Lung (tissue), 12 donors: ENCODE results near the gene PLXNA1. TPM values are rescaled to one million over a fixed set of nuclear protein-coding genes. Genes with fewer than 3 reads are reported as not detected.

Source experiments
- ATAC-seq: fragments of 200-7000 bp; cut with Tn5 transposase; one replicate; pipeline ENCODE4 v1.9.1; 2020; ENCODE audit warnings: moderate number of reproducible peaks; ENCODE audit not compliant: insufficient read depth, low FRiP score
- DNase-seq, 3 donors: peaks; one replicate each; pipeline ENCODE4 v3.0.0-alpha.2; 2013 to 2017
- H3K27ac ChIP-seq, 2 donors: one replicate each; pipeline ENCODE4 v1.5.1; 2013; ENCODE audit warnings: mild to moderate bottlenecking in 2 of 2, moderate library complexity in 2 of 2, control low read depth in 1 of 2, inconsistent platforms in 1 of 2, low read depth in 1 of 2, low read length in 1 of 2
- H3K27me3 ChIP-seq, 3 donors: one replicate each; pipeline ENCODE4 v1.5.1; 2013; ENCODE audit warnings: low read length in 2 of 3; ENCODE audit not compliant: control insufficient read depth in 3 of 3, insufficient read depth in 3 of 3
- H3K36me3 ChIP-seq, 4 donors: one replicate each; pipeline ENCODE4 v1.5.1; 2013; ENCODE audit warnings: low read length in 4 of 4, mild to moderate bottlenecking in 1 of 4, moderate library complexity in 1 of 4; ENCODE audit not compliant: control insufficient read depth in 4 of 4, insufficient read depth in 4 of 4
- H3K4me1 ChIP-seq, 5 donors: one replicate each; pipeline ENCODE4 v1.5.1; 2013; ENCODE audit warnings: low read length in 5 of 5, mild to moderate bottlenecking in 2 of 5, moderate library complexity in 1 of 5; ENCODE audit not compliant: control insufficient read depth in 5 of 5, insufficient read depth in 5 of 5
- H3K4me3 ChIP-seq: one replicate; pipeline ENCODE4 v1.5.1; 2013; ENCODE audit warnings: mild to moderate bottlenecking, control low read depth, moderate library complexity
- H3K9ac ChIP-seq, 2 donors: one replicate each; pipeline ENCODE4 v1.5.1; 2013; ENCODE audit warnings: low read length in 2 of 2, control low read depth in 1 of 2; ENCODE audit not compliant: insufficient read depth in 1 of 2
- H3K9me3 ChIP-seq, 4 donors: one replicate each; pipeline ENCODE4 v1.5.1; 2013; ENCODE audit warnings: low read length in 3 of 4, mild to moderate bottlenecking in 1 of 4, moderate library complexity in 1 of 4; ENCODE audit not compliant: control insufficient read depth in 4 of 4, insufficient read depth in 3 of 4
- CTCF ChIP-seq: IDR thresholded peaks from 2 replicates; pipeline ENCODE4 v1.5.1; 2012; ENCODE audit warnings: mild to moderate bottlenecking; ENCODE audit errors: control extremely low read depth, extremely low read depth
- WGBS, 2 donors: extraction: QIAGEN DNeasy Blood & Tissue Kit; methylation state at CpG; one replicate each; pipeline ENCODE4 v1.1.7; 2013; 5-methylcytosine and 5-hydroxymethylcytosine counted together
- polyA plus RNA-seq, 2 donors: library from polyadenylated mRNA; stranded (reverse); fragments of 200-250 nt; gene quantifications; one replicate each; pipeline ENCODE4 v1.2.1, GENCODE V29; 2013
- total RNA-seq, 2 donors: library from RNA; depleted of rRNA in 1 of 2; stranded (reverse); fragments of >200 nt in 1 of 2; gene quantifications; one replicate each; pipeline ENCODE4 v1.2.1, GENCODE V29; 2014 to 2021
- donor health status: control.
- donor health status: control.
- donor health status: Bipolar disorder and iron deficiency.
- donor health status: healthy.
- donor health status: DM: yes; HTN: yes; CAD: no.

Gene PLXNA1
- total and polyA plus RNA-seq, 4 donors: 17.6 to 51.7 (median 21.7) TPM

- no peak for DNase-seq
- no peaks in the 10 kb centered on the region for H3K27me3 ChIP-seq
- peaks cover 0 to 66% (median 8%) of the 10 kb centered on the region in 4 donors for H3K36me3 ChIP-seq
- no peaks in the 10 kb centered on the region for H3K9me3 ChIP-seq
- no peak for ATAC-seq
- no peak overlapping the region for H3K9ac ChIP-seq
- WGBS, 2 donors: 88 to 93% methylated on average over 21 of the region's 21 CpGs
- H3K4me3 ChIP-seq: no peak overlapping the region
- H3K27ac ChIP-seq: no peak overlapping the region
- peaks cover 0 to 8% (median 0%) of the 10 kb centered on the region in 5 donors for H3K4me1 ChIP-seq
- no peak for TF ChIP-seq CTCF
Observed at GRCh38 chr3:127032296-127032990, 49.5 kb downstream of the PLXNA1 start.

Other genes with a start within 250 kb of the PLXNA1 start
- not detected for gene PRR23E, start 210.0 kb downstream of the PLXNA1 start, total RNA-seq
- not detected for gene PRR23E, start 210.0 kb downstream of the PLXNA1 start, polyA plus RNA-seq